Neural cell (in vitro differentiated cells): Measurements from ENCODE around the gene USP46. TPM values are rescaled to one million over a fixed set of nuclear protein-coding genes. Genes with fewer than 3 reads are reported as not detected.

Source experiments
- H2AFZ ChIP-seq: fragments of 200-600, 300-800 bp; sonication (generic), shearing (Covaris generic); 2 replicates; pipeline ENCODE4 v1.6.0; 2014; ENCODE audit warnings: low read depth, mild to moderate bottlenecking, antibody characterized with exemption, low read length, moderate library complexity
- H3F3A ChIP-seq: fragments of 200-600 bp; shearing (Covaris generic); 2 replicates; pipeline ENCODE4 v1.6.1; 2016; ENCODE audit warnings: mild to moderate bottlenecking, moderate library complexity, mixed read lengths, antibody characterized with exemption, low read length; ENCODE audit not compliant: insufficient read depth, poor library complexity, severe bottlenecking
- H3K27ac ChIP-seq: fragments of 200-600, 300-800 bp; sonication (generic), shearing (Covaris generic); 2 replicates; pipeline ENCODE4 v1.5.1; 2014; ENCODE audit warnings: mild to moderate bottlenecking, low read length, moderate library complexity
- H3K27me3 ChIP-seq: fragments of 300-800, 200-600 bp; sonication (generic), shearing (Covaris generic); 2 replicates; pipeline ENCODE4 v1.6.0; 2014; ENCODE audit warnings: mild to moderate bottlenecking, low read depth, low read length, moderate library complexity; ENCODE audit not compliant: insufficient read depth
- H3K36me3 ChIP-seq: fragments of 300-800, 200-600 bp; sonication (generic), shearing (Covaris generic); 2 replicates; pipeline ENCODE4 v1.5.1; 2014; ENCODE audit warnings: mild to moderate bottlenecking, antibody characterized with exemption, low read length, moderate library complexity; ENCODE audit not compliant: insufficient read depth
- H3K4me2 ChIP-seq: fragments of 300-800, 200-600 bp; sonication (generic), shearing (Covaris generic); 2 replicates; pipeline ENCODE4 v1.6.0; 2014; ENCODE audit warnings: mild to moderate bottlenecking, low read length
- H3K4me3 ChIP-seq: fragments of 300-800, 200-600 bp; sonication (generic), shearing (Covaris generic); 2 replicates; pipeline ENCODE4 v1.5.1; 2014; ENCODE audit warnings: mild to moderate bottlenecking, low read length, moderate library complexity
- H3K79me2 ChIP-seq: fragments of 200-600 bp; shearing (Covaris generic); replicated peaks from 2 replicates; pipeline ENCODE4 v1.6.0; 2014; ENCODE audit warnings: mild to moderate bottlenecking, low read length, moderate library complexity; ENCODE audit not compliant: insufficient read depth
- H3K9ac ChIP-seq: fragments of 300-800, 200-600 bp; sonication (generic), shearing (Covaris generic); 2 replicates; pipeline ENCODE4 v1.6.1; 2016; ENCODE audit warnings: mild to moderate bottlenecking, low read length, mixed read lengths
- H3K9me2 ChIP-seq: fragments of 200-600 bp; shearing (Covaris generic); 2 replicates; pipeline ENCODE4 v1.6.1; 2016; ENCODE audit warnings: mild to moderate bottlenecking, low read length, mixed read lengths; ENCODE audit not compliant: insufficient read depth
- H3K9me3 ChIP-seq: fragments of 200-600, 300-800 bp; sonication (generic), shearing (Covaris generic); 2 replicates; pipeline ENCODE4 v1.6.1; 2016; ENCODE audit warnings: mild to moderate bottlenecking, mixed run types, low read length, moderate library complexity, mixed read lengths
- H4K20me1 ChIP-seq: fragments of 200-600 bp; shearing (Covaris generic); 2 replicates; pipeline ENCODE4 v1.6.1; 2016; ENCODE audit warnings: mild to moderate bottlenecking, mixed run types; ENCODE audit not compliant: insufficient read depth
- EP300 ChIP-seq: fragments of 450-650 bp; conservative IDR thresholded peaks from 2 replicates; pipeline ENCODE4 v1.6.1; 2014; ENCODE audit warnings: antibody characterized with exemption, mild to moderate bottlenecking, moderate library complexity; ENCODE audit not compliant: poor library complexity, severe bottlenecking
- EZH2 ChIP-seq: fragments of 200-600, 300-800 bp; shearing (Covaris generic), sonication (generic); IDR thresholded peaks from 2 replicates; pipeline ENCODE4 v1.6.1; 2014; ENCODE audit warnings: antibody characterized with exemption, low read length, borderline replicate concordance, mild to moderate bottlenecking; ENCODE audit not compliant: insufficient read depth, poor library complexity, severe bottlenecking
- MXI1 ChIP-seq: fragments of 450-650 bp; conservative IDR thresholded peaks from 2 replicates; pipeline ENCODE4 v1.6.1; 2014; ENCODE audit warnings: antibody characterized with exemption, mild to moderate bottlenecking; ENCODE audit not compliant: poor library complexity, severe bottlenecking
- POLR2AphosphoS5 ChIP-seq: IDR thresholded peaks from 2 replicates; pipeline ENCODE4 v1.6.1; 2012
- RAD21 ChIP-seq: fragments of 450-650 bp; conservative IDR thresholded peaks from 2 replicates; pipeline ENCODE4 v1.6.1; 2014; ENCODE audit warnings: antibody characterized with exemption, mild to moderate bottlenecking, moderate library complexity
- SMC3 ChIP-seq: fragments of 450-650 bp; conservative IDR thresholded peaks from 2 replicates; pipeline ENCODE4 v1.6.1; 2014; ENCODE audit warnings: antibody characterized with exemption, mild to moderate bottlenecking, moderate library complexity; ENCODE audit not compliant: poor library complexity
- TAF1 ChIP-seq: IDR thresholded peaks from 2 replicates; pipeline ENCODE4 v1.6.1; 2012; ENCODE audit warnings: low read depth
- polyA minus RNA-seq: library from RNA; depleted of rRNA, polyadenylated mRNA; stranded (reverse); fragments of >200 nt; gene quantifications from 2 replicates; pipeline ENCODE4 v1.2.3, GENCODE V29; 2014
- polyA plus RNA-seq: library from polyadenylated mRNA; depleted of rRNA; stranded (reverse); fragments of >200 nt; gene quantifications from 2 replicates; pipeline ENCODE4 v1.2.3, GENCODE V29; 2014
- TF ChIP-seq, protein P1 (sequence below): IDR thresholded peaks from 2 replicates; pipeline ENCODE4 v1.6.1; 2012; ENCODE audit warnings: borderline replicate concordance
- TF ChIP-seq, protein P2 (sequence below): fragments of 450-650 bp; IDR thresholded peaks from 2 replicates; pipeline ENCODE4 v1.5.1; 2014; ENCODE audit warnings: antibody characterized with exemption, mild to moderate bottlenecking, moderate library complexity; ENCODE audit not compliant: poor library complexity, severe bottlenecking

Gene USP46, protein sequence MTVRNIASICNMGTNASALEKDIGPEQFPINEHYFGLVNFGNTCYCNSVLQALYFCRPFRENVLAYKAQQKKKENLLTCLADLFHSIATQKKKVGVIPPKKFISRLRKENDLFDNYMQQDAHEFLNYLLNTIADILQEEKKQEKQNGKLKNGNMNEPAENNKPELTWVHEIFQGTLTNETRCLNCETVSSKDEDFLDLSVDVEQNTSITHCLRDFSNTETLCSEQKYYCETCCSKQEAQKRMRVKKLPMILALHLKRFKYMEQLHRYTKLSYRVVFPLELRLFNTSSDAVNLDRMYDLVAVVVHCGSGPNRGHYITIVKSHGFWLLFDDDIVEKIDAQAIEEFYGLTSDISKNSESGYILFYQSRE
- polyA plus RNA-seq (14.1 and 14.9 TPM in 2 replicates), polyA minus RNA-seq (30.4 and 33.8 TPM in 2 replicates)

DNA sequence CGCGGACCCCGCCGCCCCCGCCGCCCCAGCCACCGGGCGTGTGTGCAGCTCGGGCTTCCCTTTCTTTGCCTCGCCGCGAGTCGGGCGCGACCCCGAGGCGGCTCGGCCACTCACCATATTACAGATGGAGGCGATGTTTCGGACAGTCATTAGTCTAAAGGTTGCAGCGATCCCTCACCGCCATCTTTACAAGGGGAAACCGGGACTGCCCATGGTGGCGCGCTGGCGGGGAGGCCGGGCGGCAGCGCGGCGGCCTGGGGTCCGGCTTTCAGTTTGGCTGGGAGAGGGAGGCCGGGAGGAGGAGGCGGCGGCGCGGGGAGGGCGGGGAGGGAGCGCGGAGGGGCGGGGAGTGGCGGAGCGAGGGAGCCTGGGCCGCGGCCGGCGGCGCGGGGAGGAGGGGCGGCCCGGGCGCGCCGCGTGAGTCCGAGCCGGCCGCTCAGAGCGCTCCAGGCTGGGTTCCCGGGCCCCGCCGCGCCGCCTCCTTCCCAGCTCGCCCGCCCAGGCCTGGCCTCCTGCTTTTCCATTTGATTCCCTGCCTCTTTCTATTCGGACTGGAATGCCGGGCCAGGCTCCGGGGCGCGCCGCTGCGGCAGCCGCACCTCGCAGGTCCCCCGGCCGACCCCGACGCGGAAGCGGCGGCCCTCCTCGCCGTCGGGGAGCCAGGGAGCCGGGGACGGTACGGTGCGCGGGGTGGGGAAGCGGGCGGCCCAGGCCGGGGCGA is at the start of gene USP46:
Gene USP46, minus strand, starts transcription at position 301 of the 721 bp plus-strand sequence. Its CDS starts 151 bp downstream, at position 150.
- H3K27me3 ChIP-seq: no peaks in the 10 kb centered on the region
- no peaks in the 10 kb centered on the region for H3F3A ChIP-seq
- H3K4me2 ChIP-seq: peak within 1 kb of the TSS; percentile 62
- H3K4me3 ChIP-seq: peak within 1 kb of the TSS; percentile 78
- peaks cover 5% of the 10 kb centered on the region for H3K79me2 ChIP-seq
- no peaks in the 10 kb centered on the region for H3K9me2 ChIP-seq
- H3K36me3 ChIP-seq: no peaks in the 10 kb centered on the region
- H4K20me1 ChIP-seq: no peaks in the 10 kb centered on the region
- no peaks in the 10 kb centered on the region for H3K9me3 ChIP-seq
- no peak for TF ChIP-seq EZH2
- TF ChIP-seq, protein P1, sequence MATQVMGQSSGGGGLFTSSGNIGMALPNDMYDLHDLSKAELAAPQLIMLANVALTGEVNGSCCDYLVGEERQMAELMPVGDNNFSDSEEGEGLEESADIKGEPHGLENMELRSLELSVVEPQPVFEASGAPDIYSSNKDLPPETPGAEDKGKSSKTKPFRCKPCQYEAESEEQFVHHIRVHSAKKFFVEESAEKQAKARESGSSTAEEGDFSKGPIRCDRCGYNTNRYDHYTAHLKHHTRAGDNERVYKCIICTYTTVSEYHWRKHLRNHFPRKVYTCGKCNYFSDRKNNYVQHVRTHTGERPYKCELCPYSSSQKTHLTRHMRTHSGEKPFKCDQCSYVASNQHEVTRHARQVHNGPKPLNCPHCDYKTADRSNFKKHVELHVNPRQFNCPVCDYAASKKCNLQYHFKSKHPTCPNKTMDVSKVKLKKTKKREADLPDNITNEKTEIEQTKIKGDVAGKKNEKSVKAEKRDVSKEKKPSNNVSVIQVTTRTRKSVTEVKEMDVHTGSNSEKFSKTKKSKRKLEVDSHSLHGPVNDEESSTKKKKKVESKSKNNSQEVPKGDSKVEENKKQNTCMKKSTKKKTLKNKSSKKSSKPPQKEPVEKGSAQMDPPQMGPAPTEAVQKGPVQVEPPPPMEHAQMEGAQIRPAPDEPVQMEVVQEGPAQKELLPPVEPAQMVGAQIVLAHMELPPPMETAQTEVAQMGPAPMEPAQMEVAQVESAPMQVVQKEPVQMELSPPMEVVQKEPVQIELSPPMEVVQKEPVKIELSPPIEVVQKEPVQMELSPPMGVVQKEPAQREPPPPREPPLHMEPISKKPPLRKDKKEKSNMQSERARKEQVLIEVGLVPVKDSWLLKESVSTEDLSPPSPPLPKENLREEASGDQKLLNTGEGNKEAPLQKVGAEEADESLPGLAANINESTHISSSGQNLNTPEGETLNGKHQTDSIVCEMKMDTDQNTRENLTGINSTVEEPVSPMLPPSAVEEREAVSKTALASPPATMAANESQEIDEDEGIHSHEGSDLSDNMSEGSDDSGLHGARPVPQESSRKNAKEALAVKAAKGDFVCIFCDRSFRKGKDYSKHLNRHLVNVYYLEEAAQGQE: peak; percentile 40
- peak within 1 kb of the TSS; percentile 28 for H3K27ac ChIP-seq
- H2AFZ ChIP-seq: peak within 1 kb of the TSS; percentile 60
- peak within 1 kb of the TSS; percentile 82 for H3K9ac ChIP-seq

DNA sequence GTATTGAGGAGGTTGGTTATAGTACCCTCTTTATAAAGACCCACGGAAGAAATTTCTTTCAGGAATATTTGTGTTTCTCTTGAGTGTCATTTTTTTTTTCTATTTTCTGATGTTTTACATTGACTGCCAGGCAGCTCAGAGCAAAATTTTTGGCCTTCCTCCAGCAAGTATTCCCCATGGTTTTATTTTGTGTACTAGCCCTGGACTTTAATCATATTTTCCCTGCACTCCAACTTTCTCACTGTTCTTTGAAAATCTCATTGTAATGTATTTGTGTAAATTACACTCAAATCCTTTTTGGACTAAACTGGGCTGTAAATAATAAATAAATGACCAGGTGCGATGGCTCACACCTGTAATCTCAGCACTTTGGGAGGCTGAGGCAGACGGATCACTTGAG is 45.6 kb upstream of the USP46 start:
- H3K79me2 ChIP-seq: no peaks in the 10 kb centered on the region
- TF ChIP-seq TAF1: no peak
- TF ChIP-seq RAD21: no peak
- TF ChIP-seq MXI1: no peak
- TF ChIP-seq, protein P2, sequence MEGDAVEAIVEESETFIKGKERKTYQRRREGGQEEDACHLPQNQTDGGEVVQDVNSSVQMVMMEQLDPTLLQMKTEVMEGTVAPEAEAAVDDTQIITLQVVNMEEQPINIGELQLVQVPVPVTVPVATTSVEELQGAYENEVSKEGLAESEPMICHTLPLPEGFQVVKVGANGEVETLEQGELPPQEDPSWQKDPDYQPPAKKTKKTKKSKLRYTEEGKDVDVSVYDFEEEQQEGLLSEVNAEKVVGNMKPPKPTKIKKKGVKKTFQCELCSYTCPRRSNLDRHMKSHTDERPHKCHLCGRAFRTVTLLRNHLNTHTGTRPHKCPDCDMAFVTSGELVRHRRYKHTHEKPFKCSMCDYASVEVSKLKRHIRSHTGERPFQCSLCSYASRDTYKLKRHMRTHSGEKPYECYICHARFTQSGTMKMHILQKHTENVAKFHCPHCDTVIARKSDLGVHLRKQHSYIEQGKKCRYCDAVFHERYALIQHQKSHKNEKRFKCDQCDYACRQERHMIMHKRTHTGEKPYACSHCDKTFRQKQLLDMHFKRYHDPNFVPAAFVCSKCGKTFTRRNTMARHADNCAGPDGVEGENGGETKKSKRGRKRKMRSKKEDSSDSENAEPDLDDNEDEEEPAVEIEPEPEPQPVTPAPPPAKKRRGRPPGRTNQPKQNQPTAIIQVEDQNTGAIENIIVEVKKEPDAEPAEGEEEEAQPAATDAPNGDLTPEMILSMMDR: no peak
- no peak for TF ChIP-seq POLR2AphosphoS5
- TF ChIP-seq EP300: no peak
- TF ChIP-seq SMC3: no peak
- no peak for TF ChIP-seq EZH2
- TF ChIP-seq, protein P1: no peak
- H3K4me2 ChIP-seq: no peak overlapping the region

More for the DNA sequence above, 45.6 kb upstream of the USP46 start:
- H3K4me3 ChIP-seq: no peak overlapping the region
- H3K27me3 ChIP-seq: no peaks in the 10 kb centered on the region
- no peaks in the 10 kb centered on the region for H4K20me1 ChIP-seq
- H3K9me2 ChIP-seq: no peaks in the 10 kb centered on the region
- H3F3A ChIP-seq: no peaks in the 10 kb centered on the region
- no peaks in the 10 kb centered on the region for H3K36me3 ChIP-seq
- H3K9ac ChIP-seq: no peak overlapping the region
- no peaks in the 10 kb centered on the region for H3K9me3 ChIP-seq
- no peak overlapping the region for H3K27ac ChIP-seq
- no peak overlapping the region for H2AFZ ChIP-seq
